NB4 (cell line): ENCODE measurements around the gene SLC7A9.

Experiments
- CTCF ChIP-seq: IDR thresholded peaks from one replicate; pipeline ENCODE4 v1.5.1; 2012; ENCODE audit warnings: low read depth, low read length
- MAX ChIP-seq: IDR thresholded peaks from 2 replicates; pipeline ENCODE4 v1.6.1; 2011; ENCODE audit warnings: low read depth, low read length

- no peak for TF ChIP-seq CTCF
- no peak for TF ChIP-seq MAX
These were observed 55.6 kb downstream of the SLC7A9 start for GRCh38 chr19:32813862-32814425.
